NCI-H1436 treated with DMSO at 0.1 percent for 48 hours (cell line): Measurements from ENCODE around the gene C19orf38.
"Not testable (repeated sequence)": the region's sequence is repeated elsewhere in the genome, so short reads cannot be mapped to it uniquely, and the experiment has no call there.

ENCODE experiments used
- DNase-seq: peaks from one replicate; lab custom pipeline; 2025; lab: John Stamatoyannopoulos, UW

Gene C19orf38

GRCh38 chr19:10852098-10852800 lies 4.0 kb downstream of the C19orf38 start:
- DNase-seq: no peak

GRCh38 chr19:10852941-10853340 lies 4.7 kb downstream of the C19orf38 start:
- no peak for DNase-seq

GRCh38 chr19:10854350-10855089 lies 6.3 kb downstream of the C19orf38 start:
- no peak for DNase-seq

GRCh38 chr19:10855879-10856522 lies 7.8 kb downstream of the C19orf38 start:
- no peak for DNase-seq

GRCh38 chr19:10856899-10857298 lies 8.7 kb downstream of the C19orf38 start:
- not testable (repeated sequence) for DNase-seq

GRCh38 chr19:10858204-10858828 lies 10.1 kb downstream of the C19orf38 start:
- no peak for DNase-seq

- no peak for DNase-seq
These were observed 13.0 kb downstream of the C19orf38 start for GRCh38 chr19:10861103-10861651.

GRCh38 chr19:10862561-10863106 lies 14.4 kb downstream of the C19orf38 start:
- no peak for DNase-seq

GRCh38 chr19:10863107-10863717 lies 15.0 kb downstream of the C19orf38 start:
- no peak for DNase-seq

GRCh38 chr19:10864538-10864899 lies 16.3 kb downstream of the C19orf38 start:
- peak; percentile 26 for DNase-seq

- no peak for DNase-seq
These were observed 18.3 kb downstream of the C19orf38 start for GRCh38 chr19:10866495-10866894.

- no peak for DNase-seq
These were observed 20.8 kb downstream of the C19orf38 start for GRCh38 chr19:10868872-10869547.

- DNase-seq: not testable (repeated sequence)
These were observed 21.7 kb downstream of the C19orf38 start for GRCh38 chr19:10869872-10870311.

GRCh38 chr19:10870501-10870954 lies 22.3 kb downstream of the C19orf38 start:
- no peak for DNase-seq

- peak; percentile 83 for DNase-seq
These were observed 22.9 kb downstream of the C19orf38 start, which contains the start of gene CARM1 for GRCh38 chr19:10870955-10871603. TSS of gene CARM1 (plus strand) at chr19:10871553. CDS start at chr19:10871703, 150 bp downstream.

- DNase-seq: no peak
These were observed 23.7 kb downstream of the C19orf38 start for GRCh38 chr19:10871711-10872545.

GRCh38 chr19:10872546-10873107 lies 24.4 kb downstream of the C19orf38 start:
- DNase-seq: no peak

- DNase-seq: no peak
These were observed 25.8 kb downstream of the C19orf38 start for GRCh38 chr19:10874024-10874423.
